ENCODE results near the gene KIF3B. TPM values are rescaled to one million over a fixed set of nuclear protein-coding genes. Genes with fewer than 3 reads are reported as not detected.

KIF3B gene
- polyA plus RNA-seq, 1 experiment: 30.5 TPM

DNA sequence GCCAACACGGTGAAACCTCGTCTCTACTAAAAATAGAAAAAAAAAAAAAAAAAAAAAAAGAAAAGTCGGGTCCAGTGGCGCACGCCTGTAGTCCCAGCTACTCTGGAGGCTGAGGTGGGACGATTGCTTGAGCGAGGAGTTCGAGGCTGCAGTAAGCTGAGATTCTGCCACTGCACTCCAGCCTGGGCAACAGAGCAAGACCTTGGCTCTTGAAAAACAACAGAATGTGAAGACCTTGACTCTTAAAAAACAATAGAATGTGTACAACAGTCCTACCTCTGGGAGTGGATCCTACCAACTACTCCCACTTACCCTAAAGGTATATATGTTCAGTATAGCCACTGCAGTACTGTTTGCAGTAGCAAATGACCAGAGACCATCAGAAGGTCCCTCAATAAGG lies 15.1 kb downstream of the KIF3B start:
- no peaks in the 10 kb centered on the region for H3K27me3 ChIP-seq (ENCODE audit: control insufficient read depth, insufficient read depth, low read length)
- TF ChIP-seq CTCF (IDR thresholded peaks at IDR 0.05; ENCODE audit: low read depth, low read length): no peak
- no peak overlapping the region for H3K4me3 ChIP-seq (ENCODE audit: low read depth, low read length)
- H3K9me3 ChIP-seq (ENCODE audit: control insufficient read depth, insufficient read depth, low read length): no peaks in the 10 kb centered on the region
- ChIA-PET POLR2A (interaction anchor here (0.6 kb wide), 1 partner anchor 15 kb away, joined by 3 read pairs; no protein-coding TSS in a partner anchor), CTCF (no interaction called here)
- H3K27ac ChIP-seq (ENCODE audit: low read depth, low read length): no peak overlapping the region
- no peak for DNase-seq (ENCODE audit: low read depth, low spot score)

DNA sequence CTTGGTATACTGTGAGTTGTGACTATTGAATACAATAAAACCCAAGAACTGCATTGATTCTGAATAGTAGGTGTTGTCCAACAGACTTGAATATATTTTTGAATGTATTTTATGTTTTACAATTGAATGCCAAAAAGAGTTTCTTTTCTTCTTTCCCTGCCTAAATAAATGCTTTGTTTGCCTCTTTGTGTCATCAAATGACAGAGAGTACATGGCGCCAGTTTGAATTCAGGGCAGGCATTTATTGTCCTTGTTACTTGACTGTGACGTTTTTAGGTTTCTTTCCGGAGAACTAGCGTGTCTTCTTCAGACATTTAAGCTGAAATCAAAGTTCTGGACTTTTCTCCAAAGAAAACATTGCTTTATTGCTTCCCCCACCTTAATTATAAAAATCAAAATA lies 16.6 kb downstream of the KIF3B start:
- ChIA-PET CTCF (no interaction called here), POLR2A (no interaction called here)
- no peak for TF ChIP-seq CTCF (IDR thresholded peaks at IDR 0.05; ENCODE audit: low read depth, low read length)

DNA sequence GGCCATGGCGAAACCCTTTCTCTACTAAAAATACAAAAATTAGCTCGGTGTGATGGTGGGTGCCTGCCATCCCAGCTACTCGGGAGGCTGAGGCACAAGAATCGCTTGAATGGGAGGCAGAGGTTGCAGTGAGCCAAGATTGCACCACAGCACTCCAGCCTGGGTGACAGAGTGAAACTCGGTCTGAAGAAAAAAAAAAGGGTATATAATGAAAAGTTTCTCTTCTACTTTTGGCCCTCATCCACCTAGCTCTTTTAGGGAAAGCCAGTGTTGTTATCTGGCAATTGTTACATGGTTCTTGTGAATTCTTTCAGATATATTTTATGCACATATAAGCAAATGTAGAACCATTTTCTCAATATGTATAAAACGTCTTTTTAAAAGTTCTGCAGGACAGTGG lies 19.0 kb downstream of the KIF3B start:
- ChIA-PET CTCF (interaction anchor here (0.7 kb wide), 2 partner anchors 188 to 1720 kb away, joined by 3 to 11 read pairs; no protein-coding TSS in a partner anchor), POLR2A (interaction anchor here (1.0 kb wide), 1 partner anchor 61 kb away, joined by 3 read pairs; the partner anchor contains the start of gene ASXL1)
- Histone ChIP-seq H3K4me3 (ENCODE audit: low read depth, low read length) (no peak overlapping the region), H3K27me3 (ENCODE audit: control insufficient read depth, insufficient read depth, low read length) (no peaks in the 10 kb centered on the region), H3K27ac (ENCODE audit: low read depth, low read length) (no peak overlapping the region), H3K9me3 (ENCODE audit: control insufficient read depth, insufficient read depth, low read length) (no peaks in the 10 kb centered on the region)
- no peak for DNase-seq (ENCODE audit: low read depth, low spot score)
- no peak for TF ChIP-seq CTCF (IDR thresholded peaks at IDR 0.05; ENCODE audit: low read depth, low read length)

More for the DNA sequence above, 16.6 kb downstream of the KIF3B start:
- Histone ChIP-seq H3K27ac (ENCODE audit: low read depth, low read length) (no peak overlapping the region), H3K27me3 (ENCODE audit: control insufficient read depth, insufficient read depth, low read length) (no peaks in the 10 kb centered on the region), H3K9me3 (ENCODE audit: control insufficient read depth, insufficient read depth, low read length) (no peaks in the 10 kb centered on the region), H3K4me3 (ENCODE audit: low read depth, low read length) (no peak overlapping the region)
- no peak for DNase-seq (ENCODE audit: low read depth, low spot score)

GRCh38 chr20:32296819-32297420 lies 19.5 kb downstream of the KIF3B start:
- ChIA-PET CTCF (no interaction called here), POLR2A (interaction anchor here (1.0 kb wide), 1 partner anchor 61 kb away, joined by 3 read pairs; the partner anchor contains the start of gene ASXL1)
- no peak for TF ChIP-seq CTCF (IDR thresholded peaks at IDR 0.05; ENCODE audit: low read depth, low read length)
- H3K27ac ChIP-seq (ENCODE audit: low read depth, low read length): no peak overlapping the region
- no peaks in the 10 kb centered on the region for H3K27me3 ChIP-seq (ENCODE audit: control insufficient read depth, insufficient read depth, low read length)
- H3K4me3 ChIP-seq (ENCODE audit: low read depth, low read length): no peak overlapping the region
- DNase-seq (ENCODE audit: low read depth, low spot score): no peak
- H3K9me3 ChIP-seq (ENCODE audit: control insufficient read depth, insufficient read depth, low read length): no peaks in the 10 kb centered on the region

GRCh38 chr20:32297439-32297838 lies 20.0 kb downstream of the KIF3B start:
- TF ChIP-seq CTCF (IDR thresholded peaks at IDR 0.05; ENCODE audit: low read depth, low read length): no peak
- DNase-seq (ENCODE audit: low read depth, low spot score): no peak
- H3K27ac ChIP-seq (ENCODE audit: low read depth, low read length): no peak overlapping the region
- POLR2A ChIA-PET: no interaction called here
- CTCF ChIA-PET: no interaction called here
- no peak overlapping the region for H3K4me3 ChIP-seq (ENCODE audit: low read depth, low read length)
- H3K9me3 ChIP-seq (ENCODE audit: control insufficient read depth, insufficient read depth, low read length): no peaks in the 10 kb centered on the region
- no peaks in the 10 kb centered on the region for H3K27me3 ChIP-seq (ENCODE audit: control insufficient read depth, insufficient read depth, low read length)

Measured in AG04450 (cell line).